OCI-LY3 (cell line): ENCODE data around the gene WBP1.

ENCODE experiments used
- H2AFZ ChIP-seq: fragments of 200-600, 300-600 bp; shearing (Covaris generic); 2 replicates; pipeline ENCODE4 v1.6.0; 2014; ENCODE audit warnings: antibody characterized with exemption, low read depth, low read length
- H3K27ac ChIP-seq: fragments of 200-600, 300-600 bp; sonication (generic); 2 replicates; pipeline ENCODE4 v1.5.1; 2014; ENCODE audit warnings: mild to moderate bottlenecking, low read length, moderate library complexity, mixed read lengths
- H3K27me3 ChIP-seq: fragments of 200-600, 300-600 bp; sonication (generic); 2 replicates; pipeline ENCODE4 v1.6.1; 2014; ENCODE audit warnings: low read depth, low read length, mixed read lengths
- H3K36me3 ChIP-seq: fragments of 200-600, 300-600 bp; sonication (generic); replicated peaks from 2 replicates; pipeline ENCODE3; 2014; ENCODE audit warnings: low read depth, low read length, mixed read lengths
- H3K4me1 ChIP-seq: fragments of 300-600, 200-600 bp; sonication (generic); 2 replicates; pipeline ENCODE4 v1.6.1; 2014; ENCODE audit warnings: low read length, mixed read lengths
- H3K4me2 ChIP-seq: fragments of 200-600, 300-600 bp; sonication (generic); 2 replicates; pipeline ENCODE4 v1.6.1; 2014; ENCODE audit warnings: low read length, mixed read lengths
- H3K4me3 ChIP-seq: fragments of 300-600, 200-600 bp; sonication (generic); 2 replicates; pipeline ENCODE4 v1.5.1; 2014; ENCODE audit warnings: antibody characterized with exemption, mild to moderate bottlenecking, low read length, moderate library complexity
- H3K79me2 ChIP-seq: fragments of 300-600, 200-600 bp; shearing (Covaris generic); 2 replicates; pipeline ENCODE4 v1.6.1; 2014; ENCODE audit warnings: mild to moderate bottlenecking, low read length, mixed read lengths
- H3K9ac ChIP-seq: fragments of 300-600, 200-600 bp; shearing (Covaris generic); 2 replicates; pipeline ENCODE4 v1.6.0; 2014; ENCODE audit warnings: mild to moderate bottlenecking, low read length, moderate library complexity
- H3K9me3 ChIP-seq: fragments of 200-600, 300-600 bp; shearing (Covaris generic); 2 replicates; pipeline ENCODE4 v1.6.1; 2014; ENCODE audit warnings: low read length, mixed read lengths; ENCODE audit not compliant: insufficient read depth
- H4K20me1 ChIP-seq: fragments of 200-600, 300-600 bp; sonication (generic); 2 replicates; pipeline ENCODE4 v1.6.1; 2016; ENCODE audit warnings: low read length, mixed read lengths; ENCODE audit not compliant: insufficient read depth
- CTCF ChIP-seq: fragments of 200-600, 300-600 bp; sonication (generic); IDR thresholded peaks from 2 replicates; pipeline ENCODE4 v1.5.1; 2014; ENCODE audit warnings: antibody characterized with exemption, low read length, low read depth
- EZH2phosphoT487 ChIP-seq: fragments of 200-600 bp; shearing (Covaris generic); IDR thresholded peaks from 2 replicates; pipeline ENCODE4 v1.6.1; 2018; ENCODE audit warnings: antibody characterized with exemption, mixed run types, low read depth

The WBP1 gene

GRCh38 chr2:74503506-74504475 is 45.6 kb downstream of the WBP1 start:
- H3K79me2 ChIP-seq: peaks cover 11% of the 10 kb centered on the region
- H4K20me1 ChIP-seq: no peaks in the 10 kb centered on the region
- H3K4me3 ChIP-seq: peak overlapping the region; percentile 77
- no peaks in the 10 kb centered on the region for H3K9me3 ChIP-seq
- 0 out of 2 replicates have a peak overlapping the region, but pooled peaks have one; percentile 39 for H2AFZ ChIP-seq
- TF ChIP-seq CTCF (no peak), EZH2phosphoT487 (no peak)
- H3K9ac ChIP-seq: peak overlapping the region; percentile 73
- peaks cover 13% of the 10 kb centered on the region for H3K36me3 ChIP-seq
- peaks cover 22% of the 10 kb centered on the region for H3K4me1 ChIP-seq
- H3K4me2 ChIP-seq: peak overlapping the region; percentile 72
- H3K27ac ChIP-seq: no peak overlapping the region
- H3K27me3 ChIP-seq: no peaks in the 10 kb centered on the region

DNA sequence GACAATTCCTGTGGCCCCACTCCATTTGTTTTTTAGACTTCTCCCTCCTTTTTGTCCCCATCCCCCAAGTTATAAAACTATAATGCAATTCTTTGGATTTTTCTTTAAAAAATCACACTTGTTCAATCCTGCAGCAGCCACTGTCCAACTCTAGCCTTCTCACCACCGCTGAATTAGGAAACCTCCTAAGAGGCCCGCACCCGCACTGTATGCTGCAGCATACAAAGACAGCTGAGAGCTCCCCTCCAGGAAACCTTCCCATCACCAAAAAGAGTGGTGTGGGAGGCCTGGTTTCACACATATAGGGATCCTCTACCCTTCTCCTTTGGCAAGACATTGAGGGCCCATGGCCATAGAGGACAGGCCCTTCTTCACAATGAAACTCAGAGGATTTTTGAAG is 46.4 kb downstream of the WBP1 start:
- Histone ChIP-seq H3K27ac (no peak overlapping the region), H4K20me1 (no peaks in the 10 kb centered on the region), H2AFZ (no peak overlapping the region), H3K4me3 (no peak overlapping the region), H3K4me1 (peaks cover 29% of the 10 kb centered on the region), H3K4me2 (no peak overlapping the region), H3K9me3 (no peaks in the 10 kb centered on the region), H3K9ac (no peak overlapping the region), H3K36me3 (peaks cover 13% of the 10 kb centered on the region), H3K79me2 (peaks cover 11% of the 10 kb centered on the region), H3K27me3 (no peaks in the 10 kb centered on the region)
- no peak for TF ChIP-seq CTCF

DNA sequence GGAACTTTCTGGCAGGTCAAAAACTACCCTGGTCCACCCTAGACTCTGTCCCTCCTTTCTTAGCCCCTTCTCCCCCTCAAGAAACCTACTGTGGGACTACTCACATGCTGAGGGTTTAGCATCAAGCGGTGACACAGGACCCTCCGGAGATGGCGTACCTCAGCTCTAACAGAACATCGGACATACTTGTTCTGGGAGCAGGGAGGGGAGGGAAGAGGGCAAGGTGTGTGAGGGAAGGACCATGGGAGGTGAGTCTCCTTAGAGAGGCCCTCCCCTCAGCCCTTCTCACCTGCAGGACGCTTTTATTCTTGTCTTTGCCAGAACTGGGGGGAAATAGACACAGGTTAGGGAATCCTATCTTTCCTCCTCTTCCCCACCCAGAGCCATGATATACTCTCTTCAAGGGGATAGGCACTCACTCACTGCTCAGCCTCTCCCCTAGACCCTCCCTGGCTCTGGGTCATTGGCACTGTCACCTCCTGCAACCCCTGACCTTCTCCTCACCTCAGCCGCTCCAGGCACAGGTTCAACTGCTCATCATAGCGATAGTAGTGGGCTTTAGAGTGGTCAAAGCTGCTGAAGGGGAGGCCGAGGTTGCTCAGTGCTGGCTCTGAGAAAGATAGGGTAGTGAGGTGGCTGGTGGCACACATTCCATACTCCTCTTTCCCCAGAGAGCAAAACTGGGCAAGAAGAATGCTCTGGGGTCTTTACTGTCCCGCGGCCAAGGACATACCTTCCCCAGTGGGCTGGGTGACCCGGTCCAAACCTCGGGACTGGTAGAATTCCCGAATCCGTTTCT is 47.4 kb downstream of the WBP1 start:
- Histone ChIP-seq H3K4me3 (no peak overlapping the region), H3K9ac (no peak overlapping the region), H3K9me3 (no peaks in the 10 kb centered on the region), H3K27ac (no peak overlapping the region), H2AFZ (no peak overlapping the region), H4K20me1 (no peaks in the 10 kb centered on the region), H3K4me2 (peak overlapping the region; percentile 7; the same call in 1 of the 2 replicates), H3K79me2 (peaks cover 11% of the 10 kb centered on the region), H3K27me3 (no peaks in the 10 kb centered on the region), H3K4me1 (peaks cover 32% of the 10 kb centered on the region), H3K36me3 (peaks cover 13% of the 10 kb centered on the region)
- TF ChIP-seq EZH2phosphoT487 (no peak), CTCF (no peak)
